ACC112 (cell line): ENCODE measurements around the gene MACROD2.

ENCODE experiments used
- H2AFZ ChIP-seq: fragments of 200-600 bp; sonication (generic); one replicate; pipeline ENCODE4 v1.6.0; 2017; ENCODE audit warnings: antibody characterized with exemption, low read length; ENCODE audit not compliant: unreplicated experiment
- H3K27ac ChIP-seq: fragments of 200-600 bp; sonication (generic); 2 replicates; pipeline ENCODE4 v1.5.1; 2014; ENCODE audit warnings: low read depth, mild to moderate bottlenecking, antibody characterized with exemption, low read length, moderate library complexity
- H3K27me3 ChIP-seq: fragments of 200-600 bp; sonication (generic); 2 replicates; pipeline ENCODE4 v1.6.1; 2014; ENCODE audit warnings: mild to moderate bottlenecking, antibody characterized with exemption, low read length, moderate library complexity, mixed read lengths; ENCODE audit not compliant: insufficient read depth
- H3K36me3 ChIP-seq: fragments of 200-600 bp; sonication (generic); 2 replicates; pipeline ENCODE4 v1.6.1; 2016; ENCODE audit warnings: mild to moderate bottlenecking, antibody characterized with exemption, low read length, moderate library complexity, mixed read lengths; ENCODE audit not compliant: insufficient read depth
- H3K4me1 ChIP-seq: fragments of 200-600 bp; sonication (generic); one replicate; pipeline ENCODE4 v1.6.1; 2016; ENCODE audit warnings: low read length, mixed read lengths; ENCODE audit not compliant: insufficient read depth, unreplicated experiment, control insufficient read depth
- H3K4me3 ChIP-seq: fragments of 200-600 bp; sonication (generic); 2 replicates; pipeline ENCODE4 v1.5.1; 2014; ENCODE audit warnings: mild to moderate bottlenecking, low read depth, low read length
- H3K79me2 ChIP-seq: fragments of 200-600 bp; sonication (generic); one replicate; pipeline ENCODE4 v1.6.0; 2016; ENCODE audit warnings: low read length; ENCODE audit not compliant: control insufficient read depth, unreplicated experiment, insufficient read depth

MACROD2 gene

GRCh38 chr20:14114065-14114704, 118.9 kb downstream of the MACROD2 start:
- no peaks in the 10 kb centered on the region for H3K36me3 ChIP-seq
- no peak overlapping the region for H3K27ac ChIP-seq
- no peak overlapping the region for H2AFZ ChIP-seq
- peaks cover 34% of the 10 kb centered on the region for H3K27me3 ChIP-seq
- H3K79me2 ChIP-seq = no peaks in the 10 kb centered on the region
- no peak overlapping the region for H3K4me3 ChIP-seq
- no peaks in the 10 kb centered on the region for H3K4me1 ChIP-seq

GRCh38 chr20:14116037-14116436, 120.7 kb downstream of the MACROD2 start:
- no peaks in the 10 kb centered on the region for H3K4me1 ChIP-seq

GRCh38 chr20:14117768-14118167, 122.5 kb downstream of the MACROD2 start:
- no peaks in the 10 kb centered on the region for H3K4me1 ChIP-seq
- H3K79me2 ChIP-seq = no peaks in the 10 kb centered on the region
- no peak overlapping the region for H3K4me3 ChIP-seq
- H3K36me3 ChIP-seq = no peaks in the 10 kb centered on the region
- peaks cover 28% of the 10 kb centered on the region for H3K27me3 ChIP-seq
- no peak overlapping the region for H3K27ac ChIP-seq
- no peak overlapping the region for H2AFZ ChIP-seq

More at GRCh38 chr20:14116037-14116436, 120.7 kb downstream of the MACROD2 start:
- Histone ChIP-seq H3K79me2 (no peaks in the 10 kb centered on the region), H3K4me3 (no peak overlapping the region), H3K36me3 (no peaks in the 10 kb centered on the region), H3K27ac (no peak overlapping the region), H3K27me3 (peaks cover 33% of the 10 kb centered on the region), H2AFZ (no peak overlapping the region)

GRCh38 chr20:14126856-14127255, 131.5 kb downstream of the MACROD2 start:
- Histone ChIP-seq H3K4me3 (no peak overlapping the region), H3K27ac (no peak overlapping the region), H3K36me3 (no peaks in the 10 kb centered on the region), H3K27me3 (peaks cover 11% of the 10 kb centered on the region; the same call in 1 of the 2 replicates), H3K4me1 (no peaks in the 10 kb centered on the region), H2AFZ (no peak overlapping the region), H3K79me2 (no peaks in the 10 kb centered on the region)

GRCh38 chr20:14127514-14128223, 132.4 kb downstream of the MACROD2 start:
- no peak overlapping the region for H3K27ac ChIP-seq
- H3K27me3 ChIP-seq = peaks cover 11% of the 10 kb centered on the region; the same call in 1 of the 2 replicates
- H3K36me3 ChIP-seq = no peaks in the 10 kb centered on the region
- no peak overlapping the region for H3K4me3 ChIP-seq
- H3K4me1 ChIP-seq = no peaks in the 10 kb centered on the region
- no peak overlapping the region for H2AFZ ChIP-seq
- no peaks in the 10 kb centered on the region for H3K79me2 ChIP-seq

- Histone ChIP-seq H3K79me2 (no peaks in the 10 kb centered on the region), H3K27ac (no peak overlapping the region), H3K27me3 (no peaks in the 10 kb centered on the region), H3K36me3 (no peaks in the 10 kb centered on the region), H3K4me1 (no peaks in the 10 kb centered on the region), H2AFZ (no peak overlapping the region), H3K4me3 (no peak overlapping the region)
Observed at GRCh38 chr20:14134004-14134403, 138.7 kb downstream of the MACROD2 start.

GRCh38 chr20:14142171-14142570, 146.9 kb downstream of the MACROD2 start:
- no peak overlapping the region for H2AFZ ChIP-seq

GRCh38 chr20:14142964-14143627, 147.8 kb downstream of the MACROD2 start:
- H2AFZ ChIP-seq = no peak overlapping the region

More at GRCh38 chr20:14142171-14142570, 146.9 kb downstream of the MACROD2 start:
- Histone ChIP-seq H3K27me3 (no peaks in the 10 kb centered on the region), H3K4me1 (peaks cover 5% of the 10 kb centered on the region), H3K36me3 (no peaks in the 10 kb centered on the region), H3K4me3 (no peak overlapping the region), H3K79me2 (no peaks in the 10 kb centered on the region), H3K27ac (no peak overlapping the region)

GRCh38 chr20:14148042-14148441, 152.7 kb downstream of the MACROD2 start:
- Histone ChIP-seq H3K79me2 (no peaks in the 10 kb centered on the region), H3K4me1 (peaks cover 4% of the 10 kb centered on the region), H3K36me3 (no peaks in the 10 kb centered on the region), H2AFZ (no peak overlapping the region), H3K27me3 (no peaks in the 10 kb centered on the region), H3K27ac (no peak overlapping the region), H3K4me3 (no peak overlapping the region)

More at GRCh38 chr20:14142964-14143627, 147.8 kb downstream of the MACROD2 start:
- Histone ChIP-seq H3K27ac (no peak overlapping the region), H3K27me3 (no peaks in the 10 kb centered on the region), H3K79me2 (no peaks in the 10 kb centered on the region), H3K4me1 (peaks cover 5% of the 10 kb centered on the region), H3K4me3 (no peak overlapping the region), H3K36me3 (no peaks in the 10 kb centered on the region)

GRCh38 chr20:14155361-14155760, 160.0 kb downstream of the MACROD2 start:
- no peaks in the 10 kb centered on the region for H3K79me2 ChIP-seq
- H3K27me3 ChIP-seq = no peaks in the 10 kb centered on the region; the same call in 1 of the 2 replicates
- H3K4me3 ChIP-seq = no peak overlapping the region
- no peak overlapping the region for H2AFZ ChIP-seq
- no peaks in the 10 kb centered on the region for H3K36me3 ChIP-seq
- no peaks in the 10 kb centered on the region for H3K4me1 ChIP-seq
- H3K27ac ChIP-seq = no peak overlapping the region
